ENCODE data around the gene STAT4.

The STAT4 gene

GRCh38 chr2:190988910-190989309, 161.9 kb downstream of the STAT4 start:
- no peak for DNase-seq

DNA sequence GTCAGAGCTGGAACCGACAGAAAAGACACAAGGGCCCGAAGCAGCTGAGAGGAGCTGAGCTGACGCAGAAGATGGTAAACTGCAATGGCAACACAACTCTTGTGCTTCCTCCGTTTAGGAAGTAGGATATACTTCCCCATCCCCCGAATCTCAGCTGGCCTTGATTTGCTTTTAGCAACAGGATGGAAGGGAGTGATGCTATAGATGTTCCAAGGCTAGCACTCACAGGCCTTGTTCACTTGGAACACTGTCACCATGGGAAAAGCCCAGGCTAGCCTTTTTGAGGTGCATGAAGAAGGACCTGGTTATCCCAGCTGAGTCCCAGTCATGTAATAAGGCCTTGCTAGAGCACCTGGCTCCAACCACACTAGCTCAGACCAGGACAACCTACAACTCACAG, 162.9 kb downstream of the STAT4 start:
- DNase-seq: no peak

- DNase-seq: no peak
Observed at GRCh38 chr2:190987116-190987515, 163.7 kb downstream of the STAT4 start.

GRCh38 chr2:190986221-190986953, 164.4 kb downstream of the STAT4 start:
- no peak for DNase-seq

DNA sequence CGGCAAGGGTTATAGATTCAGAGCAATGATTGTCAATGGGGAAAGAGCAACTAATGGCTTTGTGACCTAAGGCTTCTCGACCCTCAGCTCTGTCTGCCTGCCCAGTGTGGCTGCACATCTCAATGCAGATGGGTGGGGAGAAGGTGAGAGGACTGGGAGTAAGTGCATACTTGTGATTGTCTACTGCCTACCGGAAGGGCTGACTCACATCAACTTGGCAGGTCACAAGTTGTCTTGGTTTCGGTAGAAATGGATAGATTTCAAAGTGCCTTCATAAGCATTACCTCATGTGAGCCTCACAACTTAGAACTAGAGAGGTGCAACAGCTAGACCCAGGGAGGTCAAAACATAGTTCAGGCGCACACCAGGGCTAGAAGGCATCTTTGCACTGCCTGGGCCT, 166.2 kb downstream of the STAT4 start:
- no peak for DNase-seq

- no peak for DNase-seq
Observed at GRCh38 chr2:190982262-190983034, 168.3 kb downstream of the STAT4 start.

DNA sequence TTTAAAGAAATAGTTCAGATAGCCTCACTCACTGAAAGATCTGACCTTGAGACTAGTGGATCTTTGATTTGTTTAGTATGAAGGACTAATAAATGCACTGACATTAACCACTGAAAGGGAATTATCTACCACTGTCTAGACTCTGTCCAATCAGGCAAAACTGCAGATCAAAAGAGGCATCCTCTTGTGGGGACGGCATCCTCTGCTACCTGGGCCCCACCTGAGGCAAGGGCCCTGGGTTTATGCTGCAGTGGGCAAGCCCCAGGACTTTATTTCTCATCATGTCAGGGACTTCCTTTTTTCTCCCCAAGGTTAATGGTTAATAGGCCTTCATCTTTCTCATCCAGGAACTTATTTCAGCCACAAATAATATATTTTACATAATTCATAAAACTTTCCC, 169.1 kb downstream of the STAT4 start:
- no peak for DNase-seq

DNA sequence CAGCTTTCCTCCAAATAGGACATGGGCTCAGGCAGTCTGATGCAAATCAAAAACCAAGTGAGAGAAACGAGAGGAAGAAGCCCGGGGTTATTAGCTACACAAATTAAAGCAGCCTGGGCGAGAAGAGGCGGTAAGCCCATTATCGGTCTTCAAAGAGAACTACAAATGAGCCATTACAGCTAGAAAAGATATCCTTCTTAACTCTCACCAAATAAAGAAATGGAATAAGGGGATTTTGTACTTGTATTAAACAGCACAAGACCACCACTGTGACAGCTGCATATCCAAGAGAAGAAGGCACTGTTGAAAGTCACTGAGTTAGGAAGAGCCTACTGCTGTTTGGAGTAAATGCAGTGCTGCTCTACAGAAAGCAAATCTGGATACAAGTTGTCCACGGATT, 169.5 kb downstream of the STAT4 start:
- no peak for DNase-seq

DNA sequence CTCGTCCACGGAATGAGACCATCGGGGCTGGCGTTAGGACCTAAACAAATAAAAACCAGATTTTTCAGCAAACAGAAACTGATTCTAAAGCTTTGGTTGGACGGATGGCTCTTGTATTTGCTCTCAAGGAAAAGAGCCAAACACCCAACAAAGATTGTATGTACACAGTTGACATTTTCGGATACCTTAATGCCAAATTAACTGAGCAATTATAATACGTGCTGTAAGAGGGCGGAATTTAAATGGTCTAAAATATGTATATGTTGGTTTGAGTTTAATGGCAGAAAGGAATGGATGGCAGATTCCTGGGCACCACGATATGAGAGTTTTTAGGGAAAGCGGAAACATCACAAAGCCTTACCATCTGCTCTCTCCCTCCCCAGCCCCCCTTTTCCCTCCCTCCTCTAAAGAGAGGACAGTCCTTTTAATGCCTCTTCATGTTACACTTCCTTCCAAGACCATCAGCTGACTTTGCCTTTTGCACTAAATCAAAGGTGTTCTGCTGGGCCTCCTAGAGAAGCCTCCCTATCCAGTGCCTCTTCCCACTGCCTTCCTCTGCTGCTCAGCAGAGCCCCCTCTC, 170.1 kb downstream of the STAT4 start:
- DNase-seq: peak in 1 of 2 experiments; percentile 3

- DNase-seq: no peak
Observed at GRCh38 chr2:190979906-190980629, 170.7 kb downstream of the STAT4 start.

Data from NCI-H524 (cell line).